ENCODE data around the gene CIAPIN1. TPM values are rescaled to one million over a fixed set of nuclear protein-coding genes. Genes with fewer than 3 reads are reported as not detected.
"Not testable (repeated sequence)": the region's sequence is repeated elsewhere in the genome, so short reads cannot be mapped to it uniquely, and the experiment has no call there.

CIAPIN1 gene
- total RNA-seq, 1 donor from 2014 or later = 69.1 TPM

GRCh38 chr16:57405097-57405496 lies 42.1 kb downstream of the CIAPIN1 start:
- no peak for DNase-seq (ENCODE audit: low read depth)
- no peak for TF ChIP-seq CTCF (conservative IDR thresholded peaks at IDR 0.05; ENCODE audit: low read depth, low read length)
- H3K4me3 ChIP-seq (ENCODE audit: low read depth, low read length) = no peak overlapping the region

DNA sequence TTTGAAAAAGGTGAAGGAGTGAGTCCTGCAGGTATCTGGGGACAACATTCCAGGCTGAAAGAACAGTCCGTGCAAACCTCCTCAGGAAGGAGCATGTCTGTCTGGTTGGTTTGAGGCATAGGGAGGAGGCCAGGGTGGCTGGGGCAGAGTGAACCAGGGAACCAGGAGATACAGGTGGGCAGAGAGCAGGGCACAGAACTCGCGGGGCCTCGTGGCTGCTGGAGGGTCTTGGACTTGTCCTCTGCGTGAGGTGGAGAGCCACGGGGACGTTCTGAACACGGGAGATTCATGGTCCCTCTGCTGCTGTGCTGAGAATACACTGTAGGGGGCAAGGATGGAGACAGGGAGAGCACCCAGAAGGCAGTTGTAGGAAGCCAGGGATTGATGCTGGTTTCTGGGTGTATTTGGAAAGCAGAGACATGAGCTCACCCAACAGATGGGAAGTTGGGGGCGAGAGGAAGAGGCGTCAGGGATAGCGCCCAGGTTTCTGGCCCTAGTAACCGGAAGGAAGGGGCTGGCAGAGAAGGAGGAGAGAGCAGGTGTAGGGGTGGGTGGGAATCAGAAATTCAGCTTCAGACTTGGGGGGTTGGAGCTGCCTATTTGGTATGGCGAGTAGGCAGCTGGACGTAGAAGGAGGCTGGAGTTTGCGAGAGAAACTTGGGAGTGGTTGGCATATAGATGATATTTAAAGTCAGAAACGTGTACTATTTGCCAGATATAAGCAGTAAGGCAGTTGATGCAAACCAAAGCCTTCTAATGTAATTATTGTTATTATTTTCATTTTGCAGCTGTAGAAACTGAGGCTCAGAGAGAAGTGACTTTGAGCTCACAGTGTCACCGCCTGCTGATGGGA lies 43.0 kb downstream of the CIAPIN1 start, which contains the start of gene CCL17:
CCL17 (plus strand) TSS at position 803 of the 853 bp plus-strand sequence. CDS start 9,166 bp downstream, outside the sequence.
- no peak within 1 kb of the TSS for H3K4me3 ChIP-seq (ENCODE audit: low read depth, low read length)
- TF ChIP-seq CTCF (conservative IDR thresholded peaks at IDR 0.05; ENCODE audit: low read depth, low read length) = no peak
- no peak for DNase-seq (ENCODE audit: low read depth)

GRCh38 chr16:57401943-57402640 lies 45.1 kb downstream of the CIAPIN1 start:
- no peak for DNase-seq (ENCODE audit: low read depth)
- no peak for TF ChIP-seq CTCF (conservative IDR thresholded peaks at IDR 0.05; ENCODE audit: low read depth, low read length)

DNA sequence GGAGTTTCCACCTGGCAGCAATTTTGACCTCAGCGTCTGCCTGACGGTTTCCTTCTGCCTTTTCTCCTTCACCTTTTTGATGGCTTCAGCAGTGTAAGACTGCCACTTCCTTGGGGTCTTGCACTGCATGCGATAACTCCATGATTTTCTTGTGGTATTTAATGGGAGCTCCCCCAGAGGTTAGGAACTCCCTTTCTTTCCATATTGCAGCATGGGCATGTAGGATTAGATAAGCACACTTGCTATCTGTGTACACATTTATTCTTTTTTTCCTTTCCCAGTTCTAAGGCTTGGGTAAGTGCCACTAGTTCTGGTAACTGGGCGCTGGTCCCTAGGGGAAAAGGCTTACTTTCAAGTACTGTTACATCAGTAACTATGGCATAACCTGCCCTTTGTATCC lies 49.7 kb downstream of the CIAPIN1 start:
- not testable (repeated sequence) for DNase-seq (ENCODE audit: low read depth); H3K4me3 ChIP-seq (ENCODE audit: low read depth, low read length)

More at GRCh38 chr16:57401943-57402640, 45.1 kb downstream of the CIAPIN1 start:
- H3K4me3 ChIP-seq (ENCODE audit: low read depth, low read length) = no peak overlapping the region

GRCh38 chr16:57396786-57397185 lies 50.4 kb downstream of the CIAPIN1 start:
- no peak for DNase-seq (ENCODE audit: low read depth)
- H3K4me3 ChIP-seq (ENCODE audit: low read depth, low read length) = no peak overlapping the region
- TF ChIP-seq CTCF (conservative IDR thresholded peaks at IDR 0.05; ENCODE audit: low read depth, low read length) = no peak

DNA sequence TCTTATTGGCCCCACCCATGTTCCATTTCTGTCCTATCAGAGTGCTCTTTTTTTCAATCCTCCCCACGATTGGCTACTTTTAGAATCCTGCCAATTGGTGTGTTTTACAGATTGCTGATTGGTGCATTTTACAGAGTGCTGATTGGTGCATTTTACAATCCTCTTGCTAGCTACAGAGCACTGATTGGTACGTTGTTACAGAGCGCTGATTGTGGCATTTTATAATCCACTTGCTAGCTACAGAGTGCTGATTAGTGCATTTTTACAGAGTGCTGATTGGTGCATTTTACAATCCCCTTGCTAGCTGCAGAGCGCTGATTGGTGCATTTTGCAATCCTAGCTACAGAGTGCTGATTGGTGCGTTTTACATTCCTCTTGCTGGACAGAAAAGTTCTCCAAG lies 52.2 kb downstream of the CIAPIN1 start:
- DNase-seq (ENCODE audit: low read depth) = no peak
- no peak for TF ChIP-seq CTCF (conservative IDR thresholded peaks at IDR 0.05; ENCODE audit: low read depth, low read length)
- H3K4me3 ChIP-seq (ENCODE audit: low read depth, low read length) = no peak overlapping the region

- no peak for TF ChIP-seq CTCF (conservative IDR thresholded peaks at IDR 0.05; ENCODE audit: low read depth, low read length)
- DNase-seq (ENCODE audit: low read depth) = no peak
- no peak overlapping the region for H3K4me3 ChIP-seq (ENCODE audit: low read depth, low read length)
These were observed 52.7 kb downstream of the CIAPIN1 start for GRCh38 chr16:57394444-57394843.
